NCI-H2107 treated with DMSO at 0.1 percent for 48 hours (cell line): ENCODE data around the gene LAP3.

Experiments
- DNase-seq: peaks from one replicate; lab custom pipeline; 2025; ENCODE audit not compliant: unreplicated experiment; lab: John Stamatoyannopoulos, UW

LAP3 gene

DNA sequence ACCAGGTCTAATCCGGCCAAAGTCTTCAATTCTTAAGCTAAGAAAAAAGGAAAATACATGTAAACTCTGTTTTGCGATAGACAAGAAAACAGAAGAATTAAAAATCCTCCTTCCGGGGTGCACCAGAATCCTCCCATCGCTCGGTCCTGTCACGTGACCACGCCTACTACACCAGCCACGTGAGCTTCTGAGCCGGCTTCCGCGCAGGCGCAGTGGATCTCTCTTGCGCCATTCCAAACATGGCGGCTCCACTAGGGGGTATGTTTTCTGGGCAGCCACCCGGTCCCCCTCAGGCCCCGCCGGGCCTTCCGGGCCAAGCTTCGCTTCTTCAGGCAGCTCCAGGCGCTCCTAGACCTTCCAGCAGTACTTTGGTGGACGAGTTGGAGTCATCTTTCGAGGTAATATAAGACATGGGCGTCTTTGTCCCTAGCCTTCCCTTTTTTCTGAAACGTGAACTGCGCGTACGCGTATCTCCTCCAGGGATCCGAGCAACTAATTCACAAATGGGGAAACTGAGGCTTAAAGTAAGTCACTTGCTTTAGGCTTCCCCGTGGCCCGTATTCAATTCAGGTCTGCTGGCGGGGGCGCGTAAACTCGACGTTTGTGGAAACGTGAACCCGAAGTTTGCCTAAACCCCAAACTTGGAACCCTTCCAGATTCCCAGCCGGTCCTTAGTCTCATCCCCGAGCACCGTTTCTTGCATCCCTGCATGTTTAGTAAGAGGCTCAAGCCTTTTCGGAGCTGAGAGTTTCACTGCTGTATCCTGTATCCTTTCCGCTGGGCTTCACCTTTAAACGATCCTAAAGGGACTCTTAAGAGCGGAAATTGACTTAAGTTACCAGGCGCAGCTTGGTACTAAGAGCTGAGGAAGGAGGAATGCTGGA, 37.7 kb downstream of the LAP3 start, which contains the start of gene MED28:
TSS of gene MED28 (plus strand) at position 226 of the 884 bp plus-strand sequence. CDS start at position 240, 14 bp downstream.
- peak; percentile 82 for DNase-seq

DNA sequence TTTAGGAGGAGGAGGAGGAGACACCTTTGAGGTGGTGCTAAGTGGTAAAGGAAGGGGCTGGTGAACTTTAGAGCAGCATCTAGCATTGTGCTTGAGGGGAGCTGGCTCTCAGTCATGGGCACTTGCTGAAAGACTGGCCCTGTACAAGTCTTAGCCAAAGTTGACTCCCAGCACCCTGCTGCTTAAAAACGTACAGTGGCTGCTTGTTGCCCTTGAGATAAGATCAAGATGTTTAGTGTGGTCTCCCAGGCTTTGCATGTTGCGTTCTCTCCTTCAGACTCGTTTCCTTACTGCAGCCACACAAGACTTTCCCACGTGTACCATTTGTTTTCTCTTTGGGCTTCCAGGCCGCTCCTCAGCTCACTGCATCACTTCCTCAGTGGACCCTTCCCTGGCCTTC, 39.3 kb downstream of the LAP3 start:
- no peak for DNase-seq

DNA sequence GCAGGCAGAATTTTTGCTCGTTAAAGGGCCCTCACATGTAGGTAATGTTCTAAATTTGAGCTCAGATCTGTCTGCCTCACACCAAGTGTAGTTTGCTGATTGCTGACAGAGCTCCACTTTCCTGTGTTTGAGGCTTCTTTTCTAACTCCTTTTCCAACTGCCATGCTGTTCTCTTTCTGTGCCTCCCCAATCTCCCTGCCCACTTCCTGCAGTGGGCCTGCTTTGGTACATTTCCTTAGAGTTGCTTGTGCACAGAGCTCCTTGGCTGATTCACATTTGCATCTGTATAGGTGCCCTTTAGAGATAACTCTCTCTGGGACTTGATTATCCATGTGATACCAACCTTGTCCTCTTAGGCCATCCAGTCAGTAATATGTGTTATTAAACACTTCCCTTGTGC, 41.9 kb downstream of the LAP3 start:
- DNase-seq, result no peak

DNA sequence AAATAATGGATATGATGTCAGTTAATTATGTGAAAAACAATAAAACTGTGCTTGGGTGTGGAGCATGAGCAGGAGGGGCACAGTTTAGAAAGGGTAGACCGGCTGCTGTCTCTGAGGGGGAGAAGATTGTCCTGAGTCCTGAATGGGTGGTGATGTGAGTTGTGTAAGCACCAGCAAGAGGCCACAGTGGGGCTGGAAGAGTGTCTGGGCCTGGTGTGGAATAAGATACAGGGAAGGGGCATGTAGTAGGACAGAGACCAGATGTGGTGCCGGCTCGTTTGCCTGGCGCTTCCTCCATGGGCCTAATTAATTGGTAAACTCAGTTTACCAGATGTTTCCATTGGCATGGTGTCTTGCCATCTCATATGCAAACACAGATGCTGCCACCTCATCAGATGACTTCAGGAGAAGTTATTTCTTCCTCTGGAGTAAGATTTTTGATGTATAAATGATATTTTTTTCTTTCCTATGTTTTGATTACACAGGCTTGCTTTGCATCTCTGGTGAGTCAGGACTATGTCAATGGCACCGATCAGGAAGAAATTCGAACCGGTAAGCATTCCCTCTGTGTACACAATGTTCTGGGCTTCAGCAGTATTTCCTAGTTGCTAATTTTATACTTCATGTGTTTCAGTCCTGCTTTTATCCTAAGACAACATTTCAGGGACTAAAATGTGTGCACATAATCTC, 42.6 kb downstream of the LAP3 start:
- no peak for DNase-seq

DNA sequence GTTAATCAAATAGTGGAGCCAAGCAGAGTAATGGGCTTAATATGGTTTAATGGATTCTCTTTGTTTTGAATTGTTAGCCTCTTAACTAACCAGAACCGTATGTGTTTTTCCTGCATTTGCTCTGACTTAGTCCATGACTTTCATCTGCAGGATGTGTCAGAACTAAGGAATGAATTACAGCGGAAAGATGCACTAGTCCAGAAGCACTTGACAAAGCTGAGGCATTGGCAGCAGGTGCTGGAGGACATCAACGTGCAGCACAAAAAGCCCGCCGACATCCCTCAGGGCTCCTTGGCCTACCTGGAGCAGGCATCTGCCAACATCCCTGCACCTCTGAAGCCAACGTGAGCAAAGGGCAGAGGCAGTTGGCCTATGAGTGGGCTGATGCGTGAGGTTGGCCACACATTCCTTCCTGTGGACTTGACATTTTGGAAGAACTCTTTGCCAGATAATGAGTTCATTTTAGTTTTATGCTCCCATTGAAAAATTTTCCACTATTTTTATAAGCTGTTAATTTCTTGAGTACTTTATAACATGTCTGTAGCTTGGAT, 46.5 kb downstream of the LAP3 start:
- DNase-seq, result no peak

DNA sequence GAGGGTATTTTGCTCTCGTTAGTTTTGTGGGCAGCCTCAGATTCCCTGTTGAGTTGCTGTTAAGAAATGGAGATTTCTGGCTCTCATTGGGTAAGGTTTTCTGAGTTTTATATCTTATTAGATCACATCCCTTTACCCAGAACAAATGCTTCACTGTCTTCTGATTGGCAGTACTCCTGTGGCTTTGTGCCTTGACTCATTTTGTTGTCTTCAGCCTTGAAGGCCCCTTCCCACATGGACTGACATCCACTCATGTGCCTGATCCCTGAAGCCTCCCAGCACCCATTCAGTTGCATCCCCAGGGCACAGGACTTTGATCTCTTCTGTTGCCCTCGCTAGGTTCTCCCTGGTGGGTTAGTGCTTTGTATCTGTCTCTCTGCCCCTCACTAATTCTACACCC, 47.8 kb downstream of the LAP3 start:
- no peak for DNase-seq

DNA sequence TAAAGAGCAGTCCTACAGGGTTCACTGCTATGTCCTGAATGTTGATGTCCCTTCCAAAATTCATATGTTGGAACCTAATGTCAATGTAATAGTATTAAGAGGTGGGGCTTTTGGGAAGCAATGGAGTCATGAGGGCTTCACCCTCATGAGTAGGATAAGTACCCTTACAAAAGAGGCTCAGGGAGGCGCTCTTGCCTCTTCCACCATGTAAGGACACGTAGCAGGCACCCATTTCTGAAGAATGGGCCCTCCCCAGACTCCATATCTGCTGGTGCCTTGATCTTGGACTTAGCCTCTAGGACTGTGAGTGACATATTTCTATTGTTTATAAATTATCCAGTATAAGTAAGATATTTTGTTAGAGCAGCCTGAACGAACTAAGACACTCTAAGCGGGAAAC, 53.2 kb downstream of the LAP3 start:
- no peak for DNase-seq

DNA sequence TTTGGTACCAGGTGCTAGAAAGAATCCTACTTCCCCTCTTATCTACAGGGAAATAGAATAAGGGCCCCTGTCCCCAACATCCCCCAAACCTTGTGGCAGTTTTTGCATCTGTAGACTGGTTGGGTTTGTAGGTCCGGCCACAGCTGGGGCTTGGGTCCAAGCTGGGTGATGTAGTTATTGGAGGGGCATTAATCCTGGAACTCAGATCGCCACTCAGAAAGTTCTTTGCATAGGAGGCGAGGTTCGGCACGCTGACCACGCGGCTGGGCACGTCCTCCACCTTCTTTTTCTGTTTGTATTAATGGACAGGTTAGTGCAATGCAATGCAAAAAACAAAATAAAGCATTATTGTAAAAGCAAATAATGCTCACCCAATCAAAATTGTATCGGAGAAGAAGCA, 56.6 kb downstream of the LAP3 start:
- no peak for DNase-seq

DNA sequence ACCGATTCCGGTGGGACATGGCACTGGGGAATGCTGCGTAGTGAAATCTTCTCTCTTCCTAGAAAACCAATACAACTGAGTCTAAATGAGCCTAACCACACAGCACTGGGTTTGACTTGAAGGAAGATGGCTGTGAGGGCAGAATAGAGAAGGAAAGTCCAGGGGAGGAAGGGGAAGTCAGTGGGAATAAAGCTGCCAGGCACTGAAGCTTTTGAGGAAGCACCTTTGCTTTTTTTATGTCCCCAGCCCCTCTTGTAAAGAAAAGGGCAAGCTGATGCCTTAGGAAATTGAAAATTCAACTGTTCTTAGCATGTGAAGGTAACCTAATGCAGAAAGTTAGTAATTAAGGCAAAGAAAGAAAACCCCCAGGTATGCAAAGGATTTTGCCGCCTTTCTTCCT, 58.1 kb downstream of the LAP3 start:
- no peak for DNase-seq

DNA sequence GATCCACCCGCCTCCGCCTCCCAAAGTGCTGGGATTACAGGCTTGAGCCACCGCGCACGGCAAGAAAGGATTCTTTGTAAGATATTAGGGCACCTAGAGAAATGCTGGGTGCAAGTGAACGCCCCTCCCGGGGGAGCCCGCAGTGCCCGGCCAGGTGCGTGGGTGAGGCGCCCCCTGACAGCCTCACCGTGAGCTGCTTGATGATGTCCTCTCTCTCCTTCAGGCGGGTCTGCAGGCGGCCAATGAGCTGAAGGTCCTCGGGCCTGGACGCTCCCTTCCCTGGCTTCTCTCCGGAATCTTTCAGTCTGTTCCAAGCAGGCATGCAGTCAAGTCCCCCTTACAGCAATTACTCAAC, 59.3 kb downstream of the LAP3 start:
- no peak for DNase-seq

DNA sequence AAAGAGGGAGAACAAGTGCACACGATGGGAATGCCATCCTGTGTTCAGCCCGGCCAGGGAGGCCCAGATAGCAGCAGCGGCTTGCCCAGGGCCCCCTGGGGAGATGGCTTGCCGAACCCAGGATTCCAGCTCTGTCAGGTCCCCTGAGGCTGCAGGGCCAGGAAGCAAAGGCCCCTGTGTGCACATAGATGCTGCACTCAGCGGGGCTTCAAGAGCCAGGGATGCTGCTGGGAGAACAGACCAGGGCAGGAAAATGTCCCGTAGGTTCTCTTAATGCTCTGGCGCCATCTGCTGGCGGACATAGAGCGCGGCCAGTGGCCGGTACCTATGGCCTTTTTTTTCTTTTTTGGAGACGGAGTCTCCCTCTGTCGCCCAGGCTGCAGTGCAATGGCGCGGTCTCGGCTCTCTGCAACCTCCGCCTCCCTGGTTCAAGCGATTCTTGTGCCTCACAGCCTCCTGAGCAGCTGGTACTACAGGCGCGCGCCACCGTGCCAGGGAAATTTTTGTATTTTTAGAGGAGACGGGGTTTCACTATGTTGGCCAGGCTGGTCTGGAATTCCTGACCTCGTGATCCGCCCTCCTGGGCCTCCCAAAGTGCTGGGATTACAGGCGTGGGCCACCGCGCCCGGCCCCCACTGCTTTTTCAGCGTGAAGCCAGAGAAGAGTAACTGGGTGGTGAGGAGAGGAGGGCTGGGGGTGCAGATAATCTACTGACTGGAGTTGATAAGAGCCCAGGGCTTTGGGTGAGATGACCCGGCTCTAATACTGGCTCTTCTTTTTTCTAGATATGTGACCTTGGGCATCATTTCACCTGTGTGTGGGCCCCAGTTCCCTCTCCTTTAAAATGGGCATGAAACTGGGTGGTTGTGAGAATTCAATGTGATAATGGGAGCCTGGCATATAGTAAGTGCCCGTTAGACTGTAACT, 60.0 kb downstream of the LAP3 start:
- peak; percentile 2 for DNase-seq

DNA sequence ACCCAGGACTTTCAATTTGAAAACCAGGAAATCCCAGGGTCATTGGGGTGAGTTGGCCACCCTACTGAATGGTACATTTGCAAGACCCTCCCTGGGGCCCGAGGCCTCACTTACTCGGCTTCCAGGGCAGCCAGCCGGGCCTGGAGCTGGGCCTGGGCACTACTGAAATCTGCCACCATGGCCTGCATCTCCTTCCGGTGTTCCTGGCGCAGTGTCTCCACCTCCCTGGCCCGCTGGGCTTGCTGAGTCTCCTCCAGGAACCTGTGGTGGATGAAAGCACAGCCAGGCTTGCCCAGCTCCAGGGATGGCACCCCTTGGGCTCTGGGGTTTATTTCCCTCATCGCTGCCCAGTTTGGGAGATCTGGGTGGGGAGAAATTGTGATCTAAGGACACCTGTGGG, 62.1 kb downstream of the LAP3 start:
- DNase-seq, result no peak

DNA sequence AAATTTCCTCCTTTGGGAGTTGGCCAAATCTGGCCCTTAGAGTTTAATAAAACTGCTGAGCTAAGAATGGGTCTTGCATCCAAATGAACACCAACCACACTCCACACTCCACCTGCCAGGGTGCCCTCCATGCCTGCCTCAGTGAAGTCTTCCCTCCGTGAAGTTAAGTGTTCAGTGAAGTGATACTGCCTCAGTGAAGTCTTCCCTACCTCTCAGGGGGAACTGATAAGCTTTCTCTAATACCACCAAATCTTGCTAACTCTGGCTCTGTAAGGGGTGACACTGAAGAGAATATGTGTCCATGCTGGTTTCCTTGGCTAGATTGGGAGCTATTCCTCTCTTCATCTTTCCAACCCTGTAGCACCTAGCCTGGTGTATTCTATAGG, 65.4 kb downstream of the LAP3 start:
- DNase-seq, result no peak

DNA sequence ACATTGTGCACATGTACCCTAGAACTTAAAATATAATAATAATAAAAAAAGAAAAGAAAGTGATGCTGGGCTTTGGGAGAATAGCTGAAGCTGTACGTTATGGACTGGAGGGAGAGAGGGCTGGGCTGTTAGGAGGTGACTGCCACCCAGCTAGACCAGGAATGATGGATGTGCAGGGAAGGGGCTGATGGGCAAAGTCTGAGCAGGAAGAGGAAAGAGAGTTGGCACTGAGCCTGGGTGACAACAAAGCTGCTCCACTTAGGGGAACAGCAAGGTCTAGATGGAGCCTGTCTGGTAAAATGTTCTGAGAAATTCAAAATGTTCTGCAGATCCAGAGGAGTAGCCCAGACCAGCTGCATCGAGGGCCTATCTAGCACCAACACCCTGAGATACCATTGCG, 69.7 kb downstream of the LAP3 start:
- DNase-seq, result no peak

DNA sequence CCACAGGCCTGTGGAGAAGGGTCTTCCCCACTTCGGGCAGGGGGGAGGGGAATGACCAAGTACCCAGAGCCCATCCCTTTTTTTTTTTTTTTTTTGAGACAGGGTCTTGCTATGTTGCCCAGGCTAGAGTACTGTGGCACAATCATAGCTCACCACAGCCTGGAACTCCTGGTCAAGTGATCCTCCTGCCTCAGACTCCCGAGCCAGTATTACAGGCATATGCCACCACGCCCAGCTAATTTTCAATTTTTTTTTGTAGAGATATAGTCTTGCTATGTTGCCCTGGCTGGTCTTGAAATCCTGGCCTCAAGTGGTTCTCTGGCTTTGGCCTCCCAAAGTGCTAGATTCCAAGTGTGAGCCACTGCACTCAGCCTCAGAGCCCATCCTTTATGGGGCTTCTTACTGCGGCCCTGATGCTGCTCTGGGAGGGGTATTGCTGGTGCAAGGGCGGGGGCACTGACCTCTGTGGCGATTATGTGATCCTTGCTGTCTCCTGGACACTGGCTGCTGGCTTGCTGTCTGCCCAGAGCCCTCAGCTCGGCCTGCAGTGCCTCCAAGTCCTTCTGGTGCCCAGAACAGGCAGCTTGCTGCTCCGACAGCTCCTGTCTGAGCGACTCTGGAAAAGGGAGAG, 70.3 kb downstream of the LAP3 start:
- DNase-seq, result no peak

DNA sequence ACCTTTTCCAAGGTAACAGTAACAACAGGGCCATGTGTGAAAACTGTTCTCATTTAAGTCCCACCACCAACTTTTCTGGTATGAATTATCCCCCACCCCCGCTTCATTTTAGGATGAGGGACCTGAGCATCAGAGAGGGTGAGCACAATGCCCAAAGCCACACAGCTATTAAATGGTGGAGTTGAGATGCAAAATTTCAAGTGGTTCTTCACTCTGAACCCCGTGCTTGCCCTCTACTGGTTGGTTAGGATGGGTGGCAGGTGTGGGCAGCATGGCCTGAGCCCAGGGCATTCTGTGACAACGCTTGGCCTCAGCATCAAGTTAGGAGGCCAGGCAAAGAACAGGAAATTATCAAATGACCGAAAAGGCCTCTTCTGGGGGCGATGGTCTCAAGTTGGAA, 70.9 kb downstream of the LAP3 start:
- DNase-seq, result no peak

DNA sequence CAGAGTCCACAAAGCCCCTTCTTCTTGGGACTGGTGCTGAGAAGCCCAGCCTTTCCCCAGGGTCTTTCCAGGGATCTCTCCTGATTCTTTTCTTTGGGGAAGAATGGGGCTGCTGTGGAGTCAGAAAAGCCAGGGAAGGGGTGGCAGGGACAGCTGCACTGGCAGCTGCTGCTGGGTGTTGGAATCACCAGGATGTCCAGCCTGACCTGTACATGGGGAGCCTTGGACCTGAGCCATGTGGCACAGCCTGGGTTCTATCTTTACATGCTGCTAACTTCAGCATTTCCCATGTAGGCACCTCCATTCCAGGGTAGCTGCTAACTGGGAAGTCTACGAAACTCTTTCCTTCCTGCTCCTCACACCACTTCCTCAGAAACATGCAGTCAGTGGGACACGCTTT, 73.4 kb downstream of the LAP3 start:
- DNase-seq, result no peak

DNA sequence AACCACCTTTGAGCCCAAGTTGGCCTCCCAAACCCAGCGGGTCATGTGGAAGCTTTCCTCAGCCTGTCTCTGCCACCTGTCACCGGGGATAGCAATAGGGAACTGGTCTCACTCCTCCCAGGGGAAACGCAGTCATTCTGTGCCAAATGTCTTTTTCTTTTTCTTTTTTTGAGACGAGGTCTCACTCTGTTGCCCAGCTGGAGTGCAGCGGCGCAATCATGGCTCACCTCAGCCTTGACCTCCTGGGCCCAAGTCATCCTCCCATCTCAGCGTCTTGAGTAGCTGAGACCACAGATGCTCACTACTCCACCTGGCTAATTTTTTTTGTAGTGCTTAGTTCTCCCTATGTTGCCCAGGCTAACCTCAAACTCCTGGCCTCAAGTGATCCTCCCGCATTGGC, 77.7 kb downstream of the LAP3 start:
- DNase-seq, result no peak

DNA sequence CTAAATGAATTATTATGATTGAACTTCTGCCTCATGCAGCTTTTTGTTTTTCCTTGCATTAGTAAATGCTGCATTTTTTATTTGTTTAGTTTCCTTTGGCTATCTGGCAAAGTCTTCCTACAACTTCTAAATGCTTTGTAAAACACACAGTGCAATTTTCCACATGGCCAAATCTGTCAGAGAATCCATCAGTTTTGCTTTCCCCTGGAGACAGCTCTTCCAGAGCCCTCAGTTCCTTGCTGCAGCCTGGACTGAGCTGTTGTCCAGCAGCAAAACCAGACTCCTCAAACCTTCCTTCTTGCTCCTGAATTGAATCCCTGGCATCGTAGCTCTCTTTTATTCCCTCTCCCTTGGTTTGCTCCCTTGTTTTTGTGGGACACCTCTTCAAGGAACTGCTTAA, 80.1 kb downstream of the LAP3 start:
- no peak for DNase-seq
